ENCODE data around the gene FAM89B.

DNA sequence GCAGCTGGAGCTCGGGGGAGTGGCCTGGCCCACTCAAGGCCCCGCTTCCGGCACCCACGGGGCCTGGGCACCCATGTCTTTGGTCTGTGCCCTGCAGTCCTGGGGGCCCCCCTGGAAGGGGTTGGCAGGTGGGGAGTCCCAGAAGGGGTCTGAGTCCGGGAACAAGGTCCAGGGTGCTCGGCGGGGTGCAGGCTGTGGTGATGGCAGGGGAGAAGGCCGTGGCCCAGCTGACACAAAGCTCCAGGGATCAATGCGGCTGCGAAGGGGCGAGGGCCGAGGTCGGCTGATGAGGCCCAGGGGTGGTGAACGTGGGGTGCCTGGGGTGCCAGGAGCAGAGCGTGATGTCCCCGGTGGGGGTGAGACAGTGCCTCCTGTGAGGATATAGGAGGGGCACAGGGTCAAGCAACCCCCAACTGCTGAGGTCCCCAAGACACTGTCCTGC lies 25.9 kb downstream of the FAM89B start:
- TF ChIP-seq, protein P1, sequence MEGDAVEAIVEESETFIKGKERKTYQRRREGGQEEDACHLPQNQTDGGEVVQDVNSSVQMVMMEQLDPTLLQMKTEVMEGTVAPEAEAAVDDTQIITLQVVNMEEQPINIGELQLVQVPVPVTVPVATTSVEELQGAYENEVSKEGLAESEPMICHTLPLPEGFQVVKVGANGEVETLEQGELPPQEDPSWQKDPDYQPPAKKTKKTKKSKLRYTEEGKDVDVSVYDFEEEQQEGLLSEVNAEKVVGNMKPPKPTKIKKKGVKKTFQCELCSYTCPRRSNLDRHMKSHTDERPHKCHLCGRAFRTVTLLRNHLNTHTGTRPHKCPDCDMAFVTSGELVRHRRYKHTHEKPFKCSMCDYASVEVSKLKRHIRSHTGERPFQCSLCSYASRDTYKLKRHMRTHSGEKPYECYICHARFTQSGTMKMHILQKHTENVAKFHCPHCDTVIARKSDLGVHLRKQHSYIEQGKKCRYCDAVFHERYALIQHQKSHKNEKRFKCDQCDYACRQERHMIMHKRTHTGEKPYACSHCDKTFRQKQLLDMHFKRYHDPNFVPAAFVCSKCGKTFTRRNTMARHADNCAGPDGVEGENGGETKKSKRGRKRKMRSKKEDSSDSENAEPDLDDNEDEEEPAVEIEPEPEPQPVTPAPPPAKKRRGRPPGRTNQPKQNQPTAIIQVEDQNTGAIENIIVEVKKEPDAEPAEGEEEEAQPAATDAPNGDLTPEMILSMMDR (IDR thresholded peaks at IDR 0.05), result no peak
- no peak for TF ChIP-seq POLR2A (IDR thresholded peaks at IDR 0.05)
